ENCODE measurements around the gene DDX28.

The DDX28 gene

DNA sequence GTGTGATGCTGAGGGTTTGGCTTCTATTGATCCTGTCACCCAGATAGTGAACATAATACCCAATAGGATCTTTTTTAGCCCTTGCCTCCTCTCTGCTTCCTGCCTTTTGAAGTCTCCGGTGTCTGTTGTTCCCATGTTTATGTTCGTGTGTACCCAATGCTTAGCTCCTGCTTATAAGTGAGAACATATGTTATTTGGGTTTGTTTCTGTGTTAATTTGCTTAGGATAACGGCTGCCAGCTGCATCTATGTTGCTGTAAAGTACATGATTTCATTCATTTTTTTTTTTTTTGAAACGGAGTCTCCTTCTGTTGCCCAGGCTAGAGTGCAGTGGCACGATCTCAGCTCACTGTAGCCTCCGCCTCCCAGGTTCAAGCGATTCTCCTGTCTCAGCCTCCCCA lies 23.1 kb upstream of the DDX28 start:
- TF ChIP-seq, protein P1, sequence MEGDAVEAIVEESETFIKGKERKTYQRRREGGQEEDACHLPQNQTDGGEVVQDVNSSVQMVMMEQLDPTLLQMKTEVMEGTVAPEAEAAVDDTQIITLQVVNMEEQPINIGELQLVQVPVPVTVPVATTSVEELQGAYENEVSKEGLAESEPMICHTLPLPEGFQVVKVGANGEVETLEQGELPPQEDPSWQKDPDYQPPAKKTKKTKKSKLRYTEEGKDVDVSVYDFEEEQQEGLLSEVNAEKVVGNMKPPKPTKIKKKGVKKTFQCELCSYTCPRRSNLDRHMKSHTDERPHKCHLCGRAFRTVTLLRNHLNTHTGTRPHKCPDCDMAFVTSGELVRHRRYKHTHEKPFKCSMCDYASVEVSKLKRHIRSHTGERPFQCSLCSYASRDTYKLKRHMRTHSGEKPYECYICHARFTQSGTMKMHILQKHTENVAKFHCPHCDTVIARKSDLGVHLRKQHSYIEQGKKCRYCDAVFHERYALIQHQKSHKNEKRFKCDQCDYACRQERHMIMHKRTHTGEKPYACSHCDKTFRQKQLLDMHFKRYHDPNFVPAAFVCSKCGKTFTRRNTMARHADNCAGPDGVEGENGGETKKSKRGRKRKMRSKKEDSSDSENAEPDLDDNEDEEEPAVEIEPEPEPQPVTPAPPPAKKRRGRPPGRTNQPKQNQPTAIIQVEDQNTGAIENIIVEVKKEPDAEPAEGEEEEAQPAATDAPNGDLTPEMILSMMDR (IDR thresholded peaks at IDR 0.05; ENCODE audit: insufficient read depth, low read length, poor library complexity, severe bottlenecking) = no peak
- no peaks in the 10 kb centered on the region for H3K27me3 ChIP-seq (replicated peaks; ENCODE audit: control insufficient read depth, insufficient read depth, low read length)
- H3K4me3 ChIP-seq (replicated peaks; ENCODE audit: low read depth, low read length) = no peak overlapping the region
- H3K36me3 ChIP-seq (ENCODE audit: control insufficient read depth, insufficient read depth, low read length) = peaks cover 13% of the 10 kb centered on the region
- no peak for DNase-seq (ENCODE audit: extremely low read depth, insufficient read length)

DNA sequence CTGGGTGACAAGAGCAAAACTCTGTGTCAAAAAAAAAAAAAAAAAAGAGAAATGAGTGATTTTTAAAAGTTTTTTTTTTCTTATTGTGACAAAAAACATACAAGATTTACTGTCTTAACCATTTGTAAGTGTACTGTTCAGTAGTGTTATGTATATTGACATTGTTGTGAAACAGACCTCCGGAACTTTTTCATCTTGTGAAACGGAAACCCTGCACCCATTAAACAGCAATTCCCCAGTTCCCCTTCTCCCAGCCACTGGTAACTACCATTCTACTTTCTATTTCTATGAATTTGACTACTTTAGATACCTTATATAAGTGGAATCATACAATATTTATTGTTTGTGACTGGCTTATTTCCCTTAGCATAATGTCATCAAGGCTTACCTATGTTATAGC lies 18.8 kb upstream of the DDX28 start:
- TF ChIP-seq, protein P1 (IDR thresholded peaks at IDR 0.05; ENCODE audit: insufficient read depth, low read length, poor library complexity, severe bottlenecking) = no peak

DNA sequence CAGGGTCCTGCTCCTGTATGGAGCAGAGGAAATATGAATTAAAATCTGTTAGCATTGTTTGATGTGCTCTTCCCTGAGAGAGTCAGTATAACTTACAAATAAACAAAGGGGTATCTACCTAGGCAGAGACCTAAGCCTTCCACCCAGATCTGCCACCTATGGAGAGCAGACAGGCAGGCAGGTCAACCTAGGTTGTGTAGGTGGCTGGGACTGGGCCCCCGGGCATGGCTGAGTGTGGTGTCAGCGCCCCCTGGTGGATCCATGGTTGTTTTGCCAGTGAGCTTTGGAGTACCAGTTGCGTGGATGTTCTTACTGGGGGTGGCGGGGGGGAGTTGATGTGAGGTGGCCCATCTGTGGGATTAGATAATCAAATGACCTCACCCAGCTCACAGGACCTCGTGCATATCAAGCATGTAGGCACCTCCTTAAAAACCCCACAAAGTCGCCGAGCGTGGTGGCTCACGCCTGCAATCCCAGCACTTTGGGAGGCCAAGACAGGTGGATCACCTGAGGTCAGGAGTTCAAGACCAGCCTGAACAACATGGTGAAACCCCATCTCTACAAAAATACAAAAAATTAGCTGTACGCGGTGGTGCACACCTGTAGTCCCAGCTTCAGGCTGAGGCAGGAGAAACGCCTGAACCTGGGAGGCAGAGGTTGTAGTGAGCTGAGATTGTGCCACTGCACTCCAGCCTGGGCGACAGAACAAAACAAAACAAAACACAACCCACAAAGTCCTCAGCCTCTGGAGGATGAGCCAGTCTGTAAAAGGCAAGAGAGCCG lies 17.7 kb upstream of the DDX28 start:
- no peaks in the 10 kb centered on the region; the same call in none of the 2 replicates for H3K36me3 ChIP-seq (ENCODE audit: control insufficient read depth, insufficient read depth, low read length)
- TF ChIP-seq, protein P1 (IDR thresholded peaks at IDR 0.05; ENCODE audit: insufficient read depth, low read length, poor library complexity, severe bottlenecking) = peak; percentile 89
- no peak overlapping the region for H3K4me3 ChIP-seq (replicated peaks; ENCODE audit: low read depth, low read length)
- peak; percentile 83 for DNase-seq (ENCODE audit: extremely low read depth, insufficient read length)
- H3K27me3 ChIP-seq (replicated peaks; ENCODE audit: control insufficient read depth, insufficient read depth, low read length) = no peaks in the 10 kb centered on the region

More for the DNA sequence above, 18.8 kb upstream of the DDX28 start:
- no peak for DNase-seq (ENCODE audit: extremely low read depth, insufficient read length)
- Histone ChIP-seq H3K36me3 (ENCODE audit: control insufficient read depth, insufficient read depth, low read length) (no peaks in the 10 kb centered on the region; the same call in none of the 2 replicates), H3K27me3 (replicated peaks; ENCODE audit: control insufficient read depth, insufficient read depth, low read length) (no peaks in the 10 kb centered on the region), H3K4me3 (replicated peaks; ENCODE audit: low read depth, low read length) (no peak overlapping the region)

DNA sequence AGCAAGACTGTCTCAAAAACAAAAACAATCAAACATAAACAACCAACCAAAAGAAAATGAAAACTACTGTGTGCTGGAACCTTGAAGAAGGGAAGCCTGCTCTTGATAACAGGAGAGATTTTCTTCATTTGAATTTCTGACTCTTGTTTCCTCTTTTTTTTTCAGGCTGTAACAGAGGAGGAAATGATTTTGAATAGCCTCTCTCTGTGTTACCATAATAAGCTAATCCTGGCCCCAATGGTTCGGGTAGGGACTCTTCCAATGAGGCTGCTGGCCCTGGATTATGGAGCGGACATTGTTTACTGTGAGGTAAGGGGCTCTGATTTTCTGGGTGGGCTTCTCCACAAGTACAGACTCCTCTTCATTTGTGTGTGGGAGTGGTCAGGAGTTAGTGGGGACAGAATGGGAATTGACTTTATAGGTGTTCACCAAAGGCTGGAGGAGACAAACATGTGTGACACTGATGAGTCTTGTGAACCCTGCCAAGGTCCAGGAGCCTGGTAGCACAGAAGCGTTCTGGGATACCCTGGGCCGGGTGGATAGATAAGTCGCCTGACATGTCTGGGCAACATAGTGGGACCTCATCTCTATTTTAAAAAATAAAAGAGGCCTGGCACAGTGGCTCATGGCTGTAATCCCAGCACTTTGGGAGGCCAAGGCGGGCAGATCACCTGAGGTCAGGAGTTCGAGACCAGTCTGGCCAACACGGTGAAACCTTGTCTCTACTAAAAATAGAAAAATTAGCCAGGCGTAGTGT lies 15.0 kb upstream of the DDX28 start:
- DNase-seq (ENCODE audit: extremely low read depth, insufficient read length) = peak; percentile 46
- TF ChIP-seq, protein P1 (IDR thresholded peaks at IDR 0.05; ENCODE audit: insufficient read depth, low read length, poor library complexity, severe bottlenecking) = no peak

DNA sequence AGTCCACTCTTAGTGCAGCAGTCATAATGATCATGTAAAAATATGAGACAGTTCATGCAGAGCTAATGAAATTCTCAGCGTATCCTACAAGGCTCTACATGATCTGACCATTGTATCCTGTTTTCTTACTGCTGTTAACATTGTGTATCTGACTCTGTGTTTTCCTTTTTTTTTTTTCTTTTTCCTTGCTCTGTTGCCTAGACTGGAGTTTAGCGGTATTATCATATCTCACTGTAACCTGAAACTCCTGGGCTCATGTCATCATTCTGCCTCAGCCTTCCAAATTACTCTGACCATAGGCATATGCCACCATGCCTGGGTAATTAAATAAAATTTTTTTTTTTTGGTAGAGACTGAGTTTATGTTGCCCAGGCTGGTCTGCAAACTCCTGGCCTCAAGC lies 12.2 kb upstream of the DDX28 start:
- Histone ChIP-seq H3K4me3 (replicated peaks; ENCODE audit: low read depth, low read length) (no peak overlapping the region), H3K27me3 (replicated peaks; ENCODE audit: control insufficient read depth, insufficient read depth, low read length) (no peaks in the 10 kb centered on the region), H3K36me3 (ENCODE audit: control insufficient read depth, insufficient read depth, low read length) (peaks cover 4% of the 10 kb centered on the region)
- TF ChIP-seq, protein P1 (IDR thresholded peaks at IDR 0.05; ENCODE audit: insufficient read depth, low read length, poor library complexity, severe bottlenecking) = no peak
- DNase-seq (ENCODE audit: extremely low read depth, insufficient read length) = no peak

More for the DNA sequence above, 15.0 kb upstream of the DDX28 start:
- Histone ChIP-seq H3K4me3 (replicated peaks; ENCODE audit: low read depth, low read length) (peak overlapping the region; percentile 67), H3K27me3 (replicated peaks; ENCODE audit: control insufficient read depth, insufficient read depth, low read length) (no peaks in the 10 kb centered on the region), H3K36me3 (ENCODE audit: control insufficient read depth, insufficient read depth, low read length) (no peaks in the 10 kb centered on the region; the same call in none of the 2 replicates)
